Measurements from ENCODE around the gene KCNIP1. TPM values are rescaled to one million over a fixed set of nuclear protein-coding genes. Genes with fewer than 3 reads are reported as not detected.
A peak's percentile ranks its signal among the peaks of the same experiment; 100 is the strongest.

Gene KCNIP1
- total RNA-seq, 2 donors from 2014 or later, result 0.52 to 0.99 TPM

GRCh38 chr5:170749911-170750431 is 246.2 kb downstream of the KCNIP1 start:
- H3K27ac ChIP-seq, result peak overlapping the region; percentile 20 to 87 (median 61)
- H3K27me3 ChIP-seq, result no peaks in the 10 kb centered on the region
- ATAC-seq (peak; percentile 51), DNase-seq (peak in 3 of 4 donors; percentile 54 to 70 (median 58))
- intact Hi-C loops (cut with DNase I), result loop anchor here (5.0 kb wide), 1 partner anchor 37 kb away; no protein-coding TSS in a partner anchor
- H3K9me3 ChIP-seq, result no peaks in the 10 kb centered on the region
- no peak overlapping the region for H3K4me3 ChIP-seq
- TF ChIP-seq POLR2A (IDR thresholded peaks at IDR 0.05), result peak in 2 of 3 donors; percentile 29 to 43
- TF ChIP-seq, protein P1, sequence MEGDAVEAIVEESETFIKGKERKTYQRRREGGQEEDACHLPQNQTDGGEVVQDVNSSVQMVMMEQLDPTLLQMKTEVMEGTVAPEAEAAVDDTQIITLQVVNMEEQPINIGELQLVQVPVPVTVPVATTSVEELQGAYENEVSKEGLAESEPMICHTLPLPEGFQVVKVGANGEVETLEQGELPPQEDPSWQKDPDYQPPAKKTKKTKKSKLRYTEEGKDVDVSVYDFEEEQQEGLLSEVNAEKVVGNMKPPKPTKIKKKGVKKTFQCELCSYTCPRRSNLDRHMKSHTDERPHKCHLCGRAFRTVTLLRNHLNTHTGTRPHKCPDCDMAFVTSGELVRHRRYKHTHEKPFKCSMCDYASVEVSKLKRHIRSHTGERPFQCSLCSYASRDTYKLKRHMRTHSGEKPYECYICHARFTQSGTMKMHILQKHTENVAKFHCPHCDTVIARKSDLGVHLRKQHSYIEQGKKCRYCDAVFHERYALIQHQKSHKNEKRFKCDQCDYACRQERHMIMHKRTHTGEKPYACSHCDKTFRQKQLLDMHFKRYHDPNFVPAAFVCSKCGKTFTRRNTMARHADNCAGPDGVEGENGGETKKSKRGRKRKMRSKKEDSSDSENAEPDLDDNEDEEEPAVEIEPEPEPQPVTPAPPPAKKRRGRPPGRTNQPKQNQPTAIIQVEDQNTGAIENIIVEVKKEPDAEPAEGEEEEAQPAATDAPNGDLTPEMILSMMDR (IDR thresholded peaks at IDR 0.05), result no peak
- WGBS, 2 donors, result 20 to 30% methylated on average over 7 of the region's 7 CpGs
- H3K36me3 ChIP-seq (replicated peaks in 1 of 2; ENCODE audit: insufficient read depth in 1 of 2, low read depth in 2 of 2), result no peaks in the 10 kb centered on the region
- H3K4me1 ChIP-seq, result peaks cover 70% of the 10 kb centered on the region

GRCh38 chr5:170750791-170751190 is 247.0 kb downstream of the KCNIP1 start:
- peaks cover 70% of the 10 kb centered on the region for H3K4me1 ChIP-seq
- TF ChIP-seq POLR2A (IDR thresholded peaks at IDR 0.05), result no peak
- TF ChIP-seq, protein P1 (IDR thresholded peaks at IDR 0.05), result no peak
- H3K9me3 ChIP-seq, result no peaks in the 10 kb centered on the region
- no peaks in the 10 kb centered on the region for H3K36me3 ChIP-seq (replicated peaks in 1 of 2; ENCODE audit: insufficient read depth in 1 of 2, low read depth in 2 of 2)
- 79 to 85% methylated on average over 6 of the region's 6 CpGs for WGBS, 2 donors
- no peak for ATAC-seq
- H3K27me3 ChIP-seq, result no peaks in the 10 kb centered on the region
- no peak overlapping the region for H3K4me3 ChIP-seq
- H3K27ac ChIP-seq, result peak overlapping the region in 3 of 4 donors; percentile 46 to 87 (median 76)
- no peak for DNase-seq
- intact Hi-C loops (cut with DNase I), result no loop called here

GRCh38 chr5:170751631-170752030 is 247.8 kb downstream of the KCNIP1 start:
- Histone ChIP-seq H3K27me3 (no peaks in the 10 kb centered on the region), H3K4me1 (peaks cover 70% of the 10 kb centered on the region), H3K27ac (peak overlapping the region in 3 of 4 donors; percentile 10 to 87 (median 76)), H3K9me3 (no peaks in the 10 kb centered on the region), H3K36me3 (replicated peaks in 1 of 2; ENCODE audit: insufficient read depth in 1 of 2, low read depth in 2 of 2) (no peaks in the 10 kb centered on the region), H3K4me3 (no peak overlapping the region)
- TF ChIP-seq POLR2A (IDR thresholded peaks at IDR 0.05), result no peak
- TF ChIP-seq, protein P1 (IDR thresholded peaks at IDR 0.05), result no peak
- no peak for DNase-seq
- no peak for ATAC-seq
- intact Hi-C loops (cut with DNase I), result no loop called here
- WGBS, 2 donors, result 59 to 66% methylated on average over 11 of the region's 11 CpGs

GRCh38 chr5:170752257-170753215 is 248.7 kb downstream of the KCNIP1 start:
- WGBS, 2 donors, result 45 to 58% methylated on average over 5 to 10 of the region's 10 CpGs
- Histone ChIP-seq H3K27me3 (no peaks in the 10 kb centered on the region), H3K9me3 (no peaks in the 10 kb centered on the region), H3K27ac (peak overlapping the region in 3 of 4 donors; percentile 10 to 87 (median 76)), H3K4me1 (peaks cover 71% of the 10 kb centered on the region), H3K36me3 (replicated peaks in 1 of 2; ENCODE audit: insufficient read depth in 1 of 2, low read depth in 2 of 2) (no peaks in the 10 kb centered on the region), H3K4me3 (no peak overlapping the region)
- ATAC-seq (peak; percentile 28), DNase-seq (peak in 2 of 4 donors; percentile 41 to 46)
- intact Hi-C loops (cut with DNase I), result no loop called here
- TF ChIP-seq POLR2A (IDR thresholded peaks at IDR 0.05), result no peak
- TF ChIP-seq, protein P1 (IDR thresholded peaks at IDR 0.05), result no peak

Measured in body of pancreas (tissue), 4 donors.